Activated CD8-positive, alpha-beta memory T cell treated with anti-CD3 and anti-CD28 coated beads for 4 hours (primary cell): ENCODE measurements around the gene GGCT.
"Not testable (repeated sequence)": the region's sequence is repeated elsewhere in the genome, so short reads cannot be mapped to it uniquely, and the experiment has no call there.

ENCODE experiments used
- DNase-seq, 2 donors: peaks; one replicate each; pipeline ENCODE4 v3.0.0-alpha.2; 2020; ENCODE audit warnings: low read depth in 2 of 2

The GGCT gene

GRCh38 chr7:30515761-30516160, 11.1 kb upstream of the GGCT start:
- DNase-seq: no peak

DNA sequence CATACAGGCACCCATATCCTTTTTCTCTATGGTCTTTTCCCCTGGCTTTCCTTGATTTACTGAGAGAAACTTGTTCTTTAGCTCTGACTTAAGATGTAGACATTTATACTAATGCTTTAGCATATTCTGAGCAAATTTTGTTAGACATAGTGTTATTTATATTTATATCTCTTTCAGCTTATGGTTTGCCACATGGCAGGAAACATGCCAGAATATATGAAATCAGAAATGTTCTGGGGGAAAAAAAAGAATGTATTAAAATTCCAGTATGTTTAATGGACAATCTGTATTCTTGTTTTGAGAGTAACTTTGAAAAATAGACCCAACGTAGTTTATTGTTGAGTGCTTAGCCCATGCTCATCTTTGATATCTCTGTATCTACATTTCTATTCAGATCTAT, 10.1 kb upstream of the GGCT start:
- DNase-seq: no peak

DNA sequence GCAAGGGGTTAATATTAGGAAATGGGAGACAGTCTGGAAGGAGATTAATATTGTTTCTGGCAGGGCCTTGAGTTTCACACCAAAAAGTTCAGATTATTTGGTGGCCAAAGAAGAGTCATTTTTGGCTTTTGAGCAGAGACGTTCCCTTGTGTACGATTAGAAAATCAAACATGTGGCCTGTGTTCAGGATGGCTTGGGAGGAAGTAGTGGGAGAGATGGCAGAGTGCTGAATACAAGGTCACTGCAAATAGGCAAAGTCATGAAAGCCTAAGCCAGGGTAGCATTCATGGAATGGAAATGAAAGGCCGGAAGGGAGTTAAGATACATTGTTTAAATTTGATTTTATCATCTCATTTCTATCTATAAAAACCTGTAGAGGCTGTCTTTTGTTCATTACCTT, 9.5 kb upstream of the GGCT start:
- DNase-seq: no peak

DNA sequence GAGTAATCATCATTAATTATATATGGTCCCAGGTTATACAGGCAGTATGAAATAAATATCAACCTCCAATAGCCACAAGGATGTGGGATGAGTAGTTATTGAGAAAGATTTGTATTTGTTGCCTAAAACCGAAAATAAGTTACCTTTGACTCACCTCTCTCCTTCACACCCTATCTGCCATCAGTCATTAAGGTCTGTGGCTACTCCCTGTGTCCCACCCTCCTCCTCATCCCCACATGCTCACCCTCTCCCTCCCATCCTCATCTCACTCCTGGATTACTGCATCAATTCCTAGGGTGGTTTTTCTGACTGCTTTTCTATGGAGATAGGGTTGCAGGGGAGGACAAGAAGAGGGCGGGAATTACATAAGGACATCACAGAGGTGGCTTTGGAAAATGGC, 9.1 kb upstream of the GGCT start:
- DNase-seq: no peak

- DNase-seq: no peak
Measured at GRCh38 chr7:30511973-30512662, 7.5 kb upstream of the GGCT start.

GRCh38 chr7:30511494-30511893, 6.9 kb upstream of the GGCT start:
- no peak for DNase-seq

GRCh38 chr7:30510124-30511075, 5.8 kb upstream of the GGCT start:
- DNase-seq: no peak

DNA sequence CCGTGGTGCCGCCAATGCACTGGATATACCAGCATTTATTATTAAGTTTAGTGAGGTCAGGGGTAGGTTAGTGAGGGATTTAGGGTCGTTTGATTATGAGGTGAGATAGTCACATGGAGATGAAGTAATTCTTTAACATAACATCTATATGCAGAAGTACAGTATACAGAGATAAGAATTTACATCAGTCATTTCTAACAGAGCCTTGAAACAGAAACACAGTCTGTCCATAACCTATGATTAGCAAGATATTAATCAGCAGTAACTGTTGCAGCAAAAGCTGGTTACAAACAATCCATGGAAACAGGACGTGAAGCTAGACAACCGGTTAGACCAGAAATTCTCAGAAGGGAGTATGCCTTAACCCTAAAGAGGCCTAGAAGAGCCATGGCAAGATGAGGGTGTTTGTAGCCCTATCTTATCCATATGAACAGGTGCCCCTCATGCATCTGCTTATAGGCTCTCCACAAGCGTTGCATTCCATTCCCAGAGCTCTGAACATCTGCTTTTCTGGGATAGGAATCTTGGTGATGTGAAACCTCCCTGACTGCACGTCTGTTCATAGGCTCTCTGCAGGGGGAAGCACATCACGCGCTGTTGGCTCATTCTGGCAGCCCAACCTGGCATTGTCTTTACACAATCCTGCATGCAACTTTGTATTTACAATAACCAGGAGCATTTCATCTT, 4.7 kb upstream of the GGCT start:
- DNase-seq: not testable (repeated sequence)

DNA sequence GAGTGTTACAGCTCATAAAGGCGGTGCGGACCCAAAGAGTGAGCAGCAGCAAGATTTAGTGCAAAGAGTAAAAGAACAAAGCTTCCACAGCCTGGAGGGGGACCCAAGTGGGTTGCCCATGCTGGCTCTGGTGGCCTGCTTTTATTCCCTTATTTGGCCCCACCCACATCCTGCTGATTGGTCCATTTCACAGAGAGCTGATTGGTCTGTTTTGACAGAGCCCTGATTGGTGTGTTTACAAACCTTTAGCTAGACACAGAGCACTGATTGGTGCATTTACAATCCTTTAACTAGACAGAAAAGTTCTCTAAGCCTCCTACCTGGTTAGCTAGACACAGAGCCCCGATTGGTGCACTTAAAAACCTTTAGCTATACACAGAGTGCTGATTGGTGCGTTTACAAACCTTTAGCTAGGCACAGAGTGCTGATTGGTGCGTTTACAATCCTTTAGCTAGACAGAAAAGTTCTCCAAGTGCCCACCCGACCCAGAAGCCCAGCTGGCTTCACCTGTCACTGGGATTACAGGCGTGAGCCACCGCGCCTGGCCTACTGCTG, 2.8 kb upstream of the GGCT start:
- not testable (repeated sequence) for DNase-seq

- no peak for DNase-seq
Measured at GRCh38 chr7:30505174-30505697, 607 bp upstream of the GGCT start.

DNA sequence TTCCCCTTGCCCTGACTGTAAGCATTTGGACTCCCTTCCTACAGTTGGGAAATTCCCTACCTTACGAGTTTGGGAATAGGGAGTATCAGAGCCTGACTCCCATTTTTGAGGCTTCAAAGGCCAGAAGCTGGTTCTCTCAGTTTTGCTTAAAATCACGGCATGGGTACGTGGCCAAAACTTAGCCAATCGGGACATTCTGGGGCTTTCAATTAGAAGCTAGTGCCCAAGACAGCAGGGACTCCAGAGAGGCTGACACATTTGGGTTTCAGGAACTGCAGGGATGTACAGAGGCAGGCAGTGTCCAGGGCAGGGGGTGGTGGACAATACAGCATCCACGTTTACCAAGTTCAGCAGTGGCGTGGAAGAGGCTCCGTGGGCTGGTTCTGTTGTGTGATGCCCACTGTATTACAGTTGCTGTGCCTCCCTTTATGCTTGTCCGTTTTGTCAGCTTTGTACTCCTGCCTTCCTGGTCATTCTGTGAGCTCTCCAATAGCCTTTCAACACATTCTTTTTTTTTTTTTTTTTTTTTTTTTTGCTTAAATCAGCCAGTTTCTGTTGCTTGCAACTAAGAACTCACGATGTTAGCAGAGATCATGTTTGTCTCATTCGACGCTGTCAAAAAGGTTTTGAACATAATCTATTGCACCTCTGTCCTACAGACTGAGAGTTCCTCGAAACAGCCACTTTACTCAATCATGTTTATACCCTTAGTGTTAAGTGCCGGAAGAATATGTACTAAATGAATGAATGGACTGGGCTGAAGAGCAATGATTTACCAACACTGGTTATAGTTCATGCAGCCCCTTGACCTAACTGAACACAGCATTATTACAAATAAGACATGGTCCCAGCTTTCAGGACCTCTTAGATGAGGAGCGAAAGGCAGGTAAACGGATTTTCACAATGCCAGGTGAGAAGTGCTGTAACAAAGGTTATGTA, 1.1 kb downstream of the GGCT start:
- DNase-seq: no peak

DNA sequence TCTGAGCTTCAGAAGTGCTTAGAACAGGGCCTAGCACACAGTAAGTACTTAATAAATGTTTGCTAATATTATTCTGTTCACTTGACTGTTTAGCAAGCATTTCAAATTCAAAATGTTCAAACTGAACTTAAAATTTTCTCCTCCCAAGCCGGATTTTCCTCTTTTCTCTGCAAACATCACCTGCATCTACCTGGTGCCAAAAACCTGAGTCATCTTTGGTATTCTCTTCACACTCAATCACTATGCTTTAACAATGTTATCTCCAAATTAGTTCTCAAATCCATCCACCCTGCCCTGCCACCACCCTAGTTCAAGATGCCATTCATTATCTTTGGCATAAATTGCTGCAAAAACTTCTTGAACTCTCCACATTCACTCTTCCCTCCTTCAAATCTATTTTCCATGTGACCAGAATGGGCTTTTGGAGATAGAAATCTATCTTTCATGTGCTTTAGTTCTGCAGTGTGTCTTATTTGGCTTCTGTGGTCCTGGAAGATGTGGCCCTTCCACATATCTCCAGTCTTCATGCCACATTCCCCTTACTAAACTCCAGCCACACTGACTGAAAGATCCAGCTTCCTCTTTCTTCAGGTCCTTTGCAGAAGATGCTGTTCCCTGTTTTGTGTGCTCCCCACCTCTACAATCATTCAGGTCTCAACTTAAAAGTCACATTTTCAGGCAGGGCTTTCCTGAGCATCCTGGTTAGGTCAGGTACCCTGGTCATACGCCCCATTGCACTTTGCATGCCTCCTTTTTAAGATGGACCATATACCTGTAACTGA, 2.0 kb downstream of the GGCT start:
- DNase-seq: no peak

DNA sequence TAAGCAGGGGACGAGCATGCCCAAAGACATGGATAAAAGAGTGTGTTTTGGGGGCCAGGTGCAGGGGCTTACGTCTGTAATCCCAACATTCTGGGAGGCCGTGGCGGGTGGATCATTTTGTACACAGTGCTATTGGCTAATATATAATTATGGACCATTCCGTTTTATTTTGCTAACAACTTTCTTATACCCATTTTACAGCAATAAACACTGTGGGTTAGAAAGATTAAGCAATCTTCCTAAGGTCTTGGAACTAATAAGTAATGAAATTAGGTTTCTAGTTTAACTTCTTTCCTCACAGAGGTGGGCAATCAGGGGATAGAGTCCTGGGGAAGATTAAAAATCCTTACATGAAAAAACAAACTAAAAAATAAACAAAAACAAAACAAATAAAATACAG, 3.4 kb downstream of the GGCT start:
- no peak for DNase-seq

GRCh38 chr7:30493228-30493627, 11.4 kb downstream of the GGCT start:
- DNase-seq: no peak

DNA sequence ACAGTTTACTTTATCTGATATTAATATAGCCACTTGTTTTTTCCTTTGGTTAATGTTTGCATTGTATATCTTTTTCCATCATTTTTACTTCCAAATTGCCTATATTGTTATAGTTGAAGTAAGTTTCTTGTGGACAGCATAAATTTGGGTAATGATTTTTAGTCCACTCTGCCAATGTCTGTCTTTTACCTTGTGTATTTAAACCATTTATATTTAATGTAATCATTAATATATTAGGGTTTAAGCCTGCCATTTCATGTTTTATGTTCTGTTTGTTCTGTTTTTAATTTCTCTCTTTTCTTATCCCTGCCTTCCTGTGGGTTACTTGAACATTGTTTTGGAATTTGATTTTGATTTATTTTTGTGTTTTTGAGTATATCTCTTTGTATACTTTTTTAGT, 13.2 kb downstream of the GGCT start:
- no peak for DNase-seq

- no peak for DNase-seq
Measured at GRCh38 chr7:30487371-30487770, 17.3 kb downstream of the GGCT start.

GRCh38 chr7:30485667-30486066, 19.0 kb downstream of the GGCT start:
- DNase-seq: no peak

GRCh38 chr7:30481416-30481815, 23.2 kb downstream of the GGCT start:
- DNase-seq: not testable (repeated sequence)

DNA sequence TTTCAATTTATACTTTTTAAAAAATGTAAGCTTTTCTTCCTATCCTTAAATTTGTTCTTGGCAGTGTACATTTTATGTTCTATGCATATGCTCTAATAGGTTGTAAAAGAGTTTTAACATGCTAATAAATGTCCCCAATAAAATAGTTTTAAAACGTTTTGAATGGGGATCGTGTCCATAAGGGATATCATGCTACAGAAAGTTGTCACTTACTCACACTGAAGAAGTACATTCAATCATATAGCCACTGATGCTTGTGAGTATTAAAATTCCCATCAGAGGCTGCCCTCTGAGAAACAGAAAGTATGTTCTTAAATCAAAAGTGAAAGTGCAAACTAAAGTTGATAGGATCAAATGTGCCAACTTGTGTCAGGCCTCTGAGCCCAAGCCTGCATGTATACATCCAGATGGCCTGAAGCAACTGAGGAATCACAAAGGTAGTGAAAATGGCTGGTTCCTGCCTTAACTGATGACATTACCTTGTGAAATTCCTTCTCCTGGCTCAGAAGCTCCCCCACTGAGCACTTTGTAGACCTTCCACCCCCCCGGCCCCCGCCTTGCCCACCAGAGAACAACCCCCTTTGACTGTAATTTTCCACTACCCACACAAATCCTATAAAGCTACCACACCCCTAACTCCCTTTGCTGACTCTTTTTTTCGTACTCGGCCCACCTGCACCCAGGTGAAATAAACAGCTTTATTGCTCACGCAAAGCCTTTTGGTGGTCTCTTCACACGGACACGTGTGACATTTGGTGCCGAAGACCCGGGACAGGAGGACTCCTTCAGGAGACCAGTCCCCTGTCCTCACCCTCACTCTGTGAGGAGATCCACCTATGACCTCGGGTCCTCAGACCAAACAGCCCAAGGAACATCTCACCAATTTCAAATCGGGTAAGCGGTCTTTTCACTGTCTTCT, 25.2 kb downstream of the GGCT start:
- DNase-seq: no peak
